ENCODE data around the gene LCN10.

DNA sequence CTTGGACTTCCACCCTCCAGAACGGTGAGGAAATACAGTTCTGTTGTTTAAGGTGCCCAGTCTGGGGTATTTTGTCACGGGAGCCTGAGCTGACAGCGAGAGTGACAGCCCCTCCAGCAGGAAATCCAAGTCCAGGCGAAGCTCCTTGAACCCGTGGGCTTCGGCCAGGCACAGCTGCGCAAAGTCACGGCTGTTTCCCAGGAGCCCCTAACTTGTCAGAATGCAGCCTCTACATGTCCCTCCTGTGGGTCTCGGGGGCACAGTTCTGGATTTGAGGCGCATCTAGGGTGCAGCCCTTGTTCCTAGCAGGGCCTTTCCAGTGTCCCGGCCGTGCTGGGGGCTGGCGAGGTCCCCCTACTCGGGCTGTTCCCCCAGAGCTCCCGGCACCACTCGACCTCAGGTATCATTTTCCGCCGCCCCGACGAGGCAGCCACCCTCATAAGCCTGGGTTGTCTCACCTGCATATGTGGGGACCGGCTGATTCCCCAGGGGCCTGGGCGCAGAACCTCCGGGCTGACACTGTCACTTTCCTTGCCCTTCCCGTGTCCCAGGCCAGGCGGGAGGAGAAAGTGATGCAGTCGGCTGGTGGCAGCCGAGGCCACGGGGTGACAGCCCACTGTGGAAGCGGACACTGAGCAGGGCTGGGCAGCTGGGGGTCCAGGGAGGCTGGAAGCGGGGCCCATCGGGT, 10.8 kb upstream of the LCN10 start:
- TF ChIP-seq, protein P1, sequence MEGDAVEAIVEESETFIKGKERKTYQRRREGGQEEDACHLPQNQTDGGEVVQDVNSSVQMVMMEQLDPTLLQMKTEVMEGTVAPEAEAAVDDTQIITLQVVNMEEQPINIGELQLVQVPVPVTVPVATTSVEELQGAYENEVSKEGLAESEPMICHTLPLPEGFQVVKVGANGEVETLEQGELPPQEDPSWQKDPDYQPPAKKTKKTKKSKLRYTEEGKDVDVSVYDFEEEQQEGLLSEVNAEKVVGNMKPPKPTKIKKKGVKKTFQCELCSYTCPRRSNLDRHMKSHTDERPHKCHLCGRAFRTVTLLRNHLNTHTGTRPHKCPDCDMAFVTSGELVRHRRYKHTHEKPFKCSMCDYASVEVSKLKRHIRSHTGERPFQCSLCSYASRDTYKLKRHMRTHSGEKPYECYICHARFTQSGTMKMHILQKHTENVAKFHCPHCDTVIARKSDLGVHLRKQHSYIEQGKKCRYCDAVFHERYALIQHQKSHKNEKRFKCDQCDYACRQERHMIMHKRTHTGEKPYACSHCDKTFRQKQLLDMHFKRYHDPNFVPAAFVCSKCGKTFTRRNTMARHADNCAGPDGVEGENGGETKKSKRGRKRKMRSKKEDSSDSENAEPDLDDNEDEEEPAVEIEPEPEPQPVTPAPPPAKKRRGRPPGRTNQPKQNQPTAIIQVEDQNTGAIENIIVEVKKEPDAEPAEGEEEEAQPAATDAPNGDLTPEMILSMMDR (IDR thresholded peaks at IDR 0.05), result no peak
- TF ChIP-seq POLR2A (IDR thresholded peaks at IDR 0.05), result no peak
- no peak for TF ChIP-seq POLR2AphosphoS5 (IDR thresholded peaks at IDR 0.05)

All from transverse colon (tissue), 4 donors.